DOHH2 (cell line): Measurements from ENCODE around the gene VPS13A.
A peak's percentile ranks its signal among the peaks of the same experiment; 100 is the strongest.

Experiments
- H3F3A ChIP-seq: fragments of 200-600 bp; sonication (generic), shearing (Covaris generic); 2 replicates; pipeline ENCODE4 v1.6.0; 2016; ENCODE audit warnings: antibody characterized with exemption, mild to moderate bottlenecking; ENCODE audit not compliant: control insufficient read depth, insufficient read depth
- H3K27ac ChIP-seq: fragments of 200-600 bp; sonication (generic); 2 replicates; pipeline ENCODE4 v1.5.1; 2014; ENCODE audit warnings: low read depth, mild to moderate bottlenecking, low read length, moderate library complexity
- H3K27me3 ChIP-seq: fragments of 200-600 bp; sonication (generic); 2 replicates; pipeline ENCODE4 v1.6.1; 2014; ENCODE audit warnings: mild to moderate bottlenecking, low read length, mixed read lengths; ENCODE audit not compliant: control insufficient read depth
- H3K36me3 ChIP-seq: fragments of 200-600 bp; sonication (generic); 2 replicates; pipeline ENCODE4 v1.6.1; 2014; ENCODE audit warnings: mild to moderate bottlenecking, low read length, moderate library complexity, mixed read lengths; ENCODE audit not compliant: control insufficient read depth
- H3K4me1 ChIP-seq: fragments of 200-600 bp; sonication (generic); 2 replicates; pipeline ENCODE4 v1.6.1; 2014; ENCODE audit warnings: mild to moderate bottlenecking, low read length, mixed read lengths; ENCODE audit not compliant: control insufficient read depth
- H3K4me2 ChIP-seq: fragments of 200-600 bp; sonication (generic); 2 replicates; pipeline ENCODE4 v1.6.0; 2014; ENCODE audit warnings: mild to moderate bottlenecking, low read length, moderate library complexity
- H3K4me3 ChIP-seq: fragments of 200-600 bp; sonication (generic); 2 replicates; pipeline ENCODE4 v1.5.1; 2014; ENCODE audit warnings: mild to moderate bottlenecking, low read length, mixed read lengths
- H3K79me2 ChIP-seq: fragments of 200-600 bp; sonication (generic); 2 replicates; pipeline ENCODE4 v1.6.1; 2014; ENCODE audit warnings: mild to moderate bottlenecking, low read length, mixed read lengths; ENCODE audit not compliant: control insufficient read depth
- H3K9me2 ChIP-seq: fragments of 200-600 bp; sonication (generic); replicated peaks from 2 replicates; pipeline ENCODE4 v1.6.1; 2014; ENCODE audit warnings: mild to moderate bottlenecking, low read length, mixed read lengths; ENCODE audit not compliant: control insufficient read depth
- H3K9me3 ChIP-seq: fragments of 200-600 bp; sonication (generic); 2 replicates; pipeline ENCODE4 v1.6.1; 2014; ENCODE audit warnings: antibody characterized with exemption, low read length, mixed read lengths; ENCODE audit not compliant: control insufficient read depth, insufficient read depth
- H4K20me1 ChIP-seq: fragments of 200-600 bp; sonication (generic); 2 replicates; pipeline ENCODE4 v1.6.0; 2014; ENCODE audit warnings: low read depth, mild to moderate bottlenecking, antibody characterized with exemption, low read length, moderate library complexity; ENCODE audit not compliant: control insufficient read depth, insufficient read depth
- EZH2phosphoT487 ChIP-seq: fragments of 200-600 bp; sonication (generic); IDR thresholded peaks from 2 replicates; pipeline ENCODE4 v1.6.1; 2017; ENCODE audit warnings: borderline replicate concordance, mild to moderate bottlenecking, antibody characterized with exemption, low read length, moderate library complexity, mixed read lengths
- TF ChIP-seq, protein P1 (sequence below): fragments of 200-600 bp; sonication (generic); IDR thresholded peaks from one replicate; pipeline ENCODE4 v1.5.1; 2014; ENCODE audit warnings: antibody characterized with exemption, mild to moderate bottlenecking, low read depth, low read length; ENCODE audit not compliant: poor library complexity, severe bottlenecking

VPS13A gene

DNA sequence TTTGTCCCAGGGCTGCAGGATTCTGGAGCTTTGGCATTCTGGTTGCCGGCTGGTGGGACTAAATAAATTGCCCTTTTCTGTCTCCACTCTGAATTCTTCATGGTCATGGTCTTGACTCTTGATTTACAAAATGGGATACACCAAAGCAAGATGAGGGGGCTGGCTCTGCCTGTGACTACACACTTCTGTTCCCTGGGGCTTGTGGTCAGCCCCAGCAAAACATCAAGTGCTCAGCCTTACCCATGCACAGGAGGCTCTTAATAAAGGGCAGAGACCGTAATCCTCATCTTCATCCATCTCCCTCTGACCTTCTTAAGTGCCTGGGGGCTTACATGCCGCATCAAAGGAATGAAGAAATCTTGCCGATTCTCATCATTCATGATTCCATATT, 272.7 kb downstream of the VPS13A start:
- no peak for TF ChIP-seq EZH2phosphoT487
- TF ChIP-seq, protein P1, sequence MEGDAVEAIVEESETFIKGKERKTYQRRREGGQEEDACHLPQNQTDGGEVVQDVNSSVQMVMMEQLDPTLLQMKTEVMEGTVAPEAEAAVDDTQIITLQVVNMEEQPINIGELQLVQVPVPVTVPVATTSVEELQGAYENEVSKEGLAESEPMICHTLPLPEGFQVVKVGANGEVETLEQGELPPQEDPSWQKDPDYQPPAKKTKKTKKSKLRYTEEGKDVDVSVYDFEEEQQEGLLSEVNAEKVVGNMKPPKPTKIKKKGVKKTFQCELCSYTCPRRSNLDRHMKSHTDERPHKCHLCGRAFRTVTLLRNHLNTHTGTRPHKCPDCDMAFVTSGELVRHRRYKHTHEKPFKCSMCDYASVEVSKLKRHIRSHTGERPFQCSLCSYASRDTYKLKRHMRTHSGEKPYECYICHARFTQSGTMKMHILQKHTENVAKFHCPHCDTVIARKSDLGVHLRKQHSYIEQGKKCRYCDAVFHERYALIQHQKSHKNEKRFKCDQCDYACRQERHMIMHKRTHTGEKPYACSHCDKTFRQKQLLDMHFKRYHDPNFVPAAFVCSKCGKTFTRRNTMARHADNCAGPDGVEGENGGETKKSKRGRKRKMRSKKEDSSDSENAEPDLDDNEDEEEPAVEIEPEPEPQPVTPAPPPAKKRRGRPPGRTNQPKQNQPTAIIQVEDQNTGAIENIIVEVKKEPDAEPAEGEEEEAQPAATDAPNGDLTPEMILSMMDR = no peak
- Histone ChIP-seq H3K79me2 (no peaks in the 10 kb centered on the region), H3K27ac (no peak overlapping the region), H3F3A (no peaks in the 10 kb centered on the region), H3K27me3 (peaks cover 7% of the 10 kb centered on the region; the same call in 1 of the 2 replicates), H3K36me3 (no peaks in the 10 kb centered on the region), H4K20me1 (no peaks in the 10 kb centered on the region), H3K4me1 (no peaks in the 10 kb centered on the region), H3K9me2 (no peaks in the 10 kb centered on the region), H3K4me3 (no peak overlapping the region), H3K4me2 (no peak overlapping the region), H3K9me3 (no peaks in the 10 kb centered on the region)

- H4K20me1 ChIP-seq = no peaks in the 10 kb centered on the region
- H3F3A ChIP-seq = no peaks in the 10 kb centered on the region
- no peaks in the 10 kb centered on the region for H3K4me1 ChIP-seq
- H3K4me2 ChIP-seq = no peak overlapping the region
- TF ChIP-seq, protein P1 = no peak
- TF ChIP-seq EZH2phosphoT487 = no peak
- H3K36me3 ChIP-seq = no peaks in the 10 kb centered on the region
- no peaks in the 10 kb centered on the region for H3K9me2 ChIP-seq
- H3K9me3 ChIP-seq = no peaks in the 10 kb centered on the region
- H3K4me3 ChIP-seq = no peak overlapping the region
- no peaks in the 10 kb centered on the region for H3K79me2 ChIP-seq
- peaks cover 7% of the 10 kb centered on the region; the same call in 1 of the 2 replicates for H3K27me3 ChIP-seq
- H3K27ac ChIP-seq = no peak overlapping the region
These were observed 274.2 kb downstream of the VPS13A start for GRCh38 chr9:77451507-77451906.

GRCh38 chr9:77453825-77454647, 276.7 kb downstream of the VPS13A start:
- peaks cover 7% of the 10 kb centered on the region; the same call in 1 of the 2 replicates for H3K27me3 ChIP-seq
- no peaks in the 10 kb centered on the region for H3K36me3 ChIP-seq
- TF ChIP-seq, protein P1 = no peak
- TF ChIP-seq EZH2phosphoT487 = no peak
- no peak overlapping the region for H3K27ac ChIP-seq
- H3K79me2 ChIP-seq = no peaks in the 10 kb centered on the region
- H3K9me3 ChIP-seq = no peaks in the 10 kb centered on the region
- no peaks in the 10 kb centered on the region for H3K4me1 ChIP-seq
- peak overlapping the region; percentile 26; the same call in 1 of the 2 replicates for H3K4me2 ChIP-seq
- H3K9me2 ChIP-seq = no peaks in the 10 kb centered on the region
- H4K20me1 ChIP-seq = no peaks in the 10 kb centered on the region
- H3F3A ChIP-seq = no peaks in the 10 kb centered on the region
- H3K4me3 ChIP-seq = peak overlapping the region; percentile 9; the same call in 1 of the 2 replicates
